ENCODE results near the gene PRDM10.

DNA sequence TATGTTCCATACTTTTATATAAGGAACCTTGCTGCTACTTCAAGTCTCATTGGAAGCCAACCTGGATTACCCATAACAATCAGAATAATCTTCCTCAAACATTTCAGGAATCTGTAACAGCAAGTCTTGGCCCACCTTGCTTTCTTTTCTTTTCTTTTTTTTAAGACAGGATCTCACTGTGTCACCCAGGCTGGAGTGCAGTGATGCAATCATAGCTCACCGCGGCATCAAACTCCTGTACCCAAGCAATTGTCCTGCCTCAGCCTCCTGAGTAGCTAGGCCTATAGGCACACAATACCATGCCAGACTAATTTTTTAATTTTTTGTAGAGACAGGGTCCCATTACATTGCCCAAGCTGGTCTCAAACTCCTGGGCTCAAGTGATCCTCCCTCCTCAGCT, 29.3 kb upstream of the PRDM10 start:
- TF ChIP-seq, protein P1, sequence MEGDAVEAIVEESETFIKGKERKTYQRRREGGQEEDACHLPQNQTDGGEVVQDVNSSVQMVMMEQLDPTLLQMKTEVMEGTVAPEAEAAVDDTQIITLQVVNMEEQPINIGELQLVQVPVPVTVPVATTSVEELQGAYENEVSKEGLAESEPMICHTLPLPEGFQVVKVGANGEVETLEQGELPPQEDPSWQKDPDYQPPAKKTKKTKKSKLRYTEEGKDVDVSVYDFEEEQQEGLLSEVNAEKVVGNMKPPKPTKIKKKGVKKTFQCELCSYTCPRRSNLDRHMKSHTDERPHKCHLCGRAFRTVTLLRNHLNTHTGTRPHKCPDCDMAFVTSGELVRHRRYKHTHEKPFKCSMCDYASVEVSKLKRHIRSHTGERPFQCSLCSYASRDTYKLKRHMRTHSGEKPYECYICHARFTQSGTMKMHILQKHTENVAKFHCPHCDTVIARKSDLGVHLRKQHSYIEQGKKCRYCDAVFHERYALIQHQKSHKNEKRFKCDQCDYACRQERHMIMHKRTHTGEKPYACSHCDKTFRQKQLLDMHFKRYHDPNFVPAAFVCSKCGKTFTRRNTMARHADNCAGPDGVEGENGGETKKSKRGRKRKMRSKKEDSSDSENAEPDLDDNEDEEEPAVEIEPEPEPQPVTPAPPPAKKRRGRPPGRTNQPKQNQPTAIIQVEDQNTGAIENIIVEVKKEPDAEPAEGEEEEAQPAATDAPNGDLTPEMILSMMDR (conservative IDR thresholded peaks at IDR 0.05; ENCODE audit: low read depth, low read length): no peak
- TF ChIP-seq EZH2 (IDR thresholded peaks at IDR 0.05; ENCODE audit: borderline replicate concordance, low read depth, low read length, poor library complexity, severe bottlenecking): no peak

Data from A673 (cell line).